Stimulated activated CD4-positive, alpha-beta T cell treated with anti-CD3 and anti-CD28 coated beads, TNF-alpha, amount 100 ng/mL, for 48 hours (primary cell): ENCODE results near the gene GLDC.
"Not testable (repeated sequence)": the region's sequence is repeated elsewhere in the genome, so short reads cannot be mapped to it uniquely, and the experiment has no call there.

Experiments
- DNase-seq, 3 donors: peaks; one replicate each; pipeline ENCODE4 v3.0.0-alpha.2; 2020; ENCODE audit warnings: low read depth in 3 of 3

Gene GLDC

DNA sequence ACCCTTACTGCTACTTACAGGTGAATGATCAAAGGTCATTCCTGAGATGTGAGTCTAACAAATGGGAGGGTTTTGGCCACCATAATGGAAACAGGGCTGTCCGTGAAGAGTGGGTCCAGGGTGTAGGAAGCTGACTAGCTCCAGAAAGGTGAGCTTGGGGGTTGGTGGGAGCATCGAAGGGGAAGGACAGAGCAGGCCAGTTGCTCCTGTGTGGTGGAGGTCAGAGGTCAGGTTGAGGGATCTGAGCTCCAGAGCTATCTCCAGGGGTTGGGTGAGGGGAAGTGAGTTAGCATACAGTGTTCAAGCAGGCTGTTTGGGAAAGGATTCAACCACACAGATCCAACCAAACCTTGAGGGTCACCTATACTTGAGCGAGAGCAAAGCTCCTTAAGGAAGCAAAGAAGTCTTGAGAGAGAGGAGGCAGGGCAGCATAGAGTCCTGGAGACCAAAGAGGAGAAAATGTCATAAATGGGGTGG, 18.7 kb upstream of the GLDC start:
- no peak for DNase-seq

DNA sequence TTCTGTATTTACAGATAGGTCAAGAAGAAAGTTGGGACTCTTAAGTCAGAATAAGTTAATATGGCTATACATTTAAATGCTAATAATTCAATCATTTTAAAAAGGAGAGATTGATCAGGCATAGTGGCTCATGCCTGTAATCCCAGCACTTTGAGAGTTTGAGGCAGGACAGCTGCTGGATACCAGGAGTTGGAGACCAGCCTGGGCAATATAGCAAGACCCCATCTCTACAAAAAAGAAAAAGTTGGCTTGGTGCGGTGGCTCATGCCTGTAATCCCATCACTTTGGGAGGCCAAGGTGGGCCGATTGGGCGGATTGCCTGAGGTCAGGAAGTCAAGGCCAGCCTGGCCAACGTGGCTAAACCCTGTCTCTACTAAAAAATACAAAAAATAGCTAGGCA, 15.0 kb upstream of the GLDC start:
- no peak for DNase-seq

DNA sequence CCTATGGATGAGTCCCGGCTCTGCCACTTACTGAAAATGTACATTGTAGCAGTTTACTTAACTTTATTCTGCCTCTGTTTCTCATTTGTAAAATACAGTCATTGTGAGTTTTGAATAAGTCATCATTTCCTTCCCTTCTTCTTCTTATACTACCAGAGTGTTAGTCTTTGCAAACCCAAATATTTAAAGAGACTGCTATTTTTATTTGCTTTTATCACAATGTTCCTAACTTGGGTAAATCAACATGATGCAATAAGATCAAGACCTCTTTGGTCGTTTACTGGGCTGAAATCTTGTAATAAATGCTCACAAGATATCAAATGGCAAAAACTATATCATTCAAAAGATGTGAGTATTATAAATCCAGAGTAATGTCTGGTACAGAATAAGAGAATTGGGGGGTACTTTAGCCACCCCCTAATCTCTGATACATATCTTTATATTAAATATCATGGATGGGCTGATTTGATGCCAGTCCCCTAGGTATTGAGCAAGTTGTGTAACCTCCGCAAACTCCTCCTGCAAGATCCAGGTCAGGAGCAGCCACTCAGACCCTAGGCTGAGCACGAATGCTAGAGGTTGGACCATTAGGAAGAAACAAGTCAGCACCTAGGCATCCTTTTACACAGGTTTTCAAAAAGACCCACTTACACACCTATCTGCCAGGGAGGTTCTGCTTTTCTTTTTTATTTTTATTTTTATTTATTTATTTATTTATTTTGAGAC, 13.3 kb upstream of the GLDC start:
- no peak for DNase-seq

- DNase-seq = no peak
Observed at GRCh38 chr9:6656614-6657300, 11.2 kb upstream of the GLDC start.

DNA sequence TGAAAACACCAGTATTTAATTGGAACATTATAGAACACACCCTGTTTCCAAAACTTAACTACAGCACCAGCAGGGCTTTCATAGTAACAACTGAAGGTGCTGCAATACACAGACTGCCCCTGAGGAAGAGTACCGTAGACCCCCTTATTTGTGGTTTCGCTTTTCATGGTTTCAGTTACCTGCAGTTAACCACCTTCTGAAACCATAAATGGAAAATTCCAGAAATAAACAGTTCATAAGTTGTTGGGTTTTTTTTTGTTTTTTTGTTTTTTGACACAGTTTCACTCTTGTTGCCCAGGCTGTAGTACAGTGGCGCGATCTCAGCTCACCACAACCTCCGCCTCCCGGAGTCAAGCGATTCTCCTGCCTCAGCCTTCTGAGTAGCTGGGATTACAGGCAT, 9.5 kb upstream of the GLDC start:
- no peak for DNase-seq

- DNase-seq = peak in 1 of 3 donors; percentile 25
Observed at GRCh38 chr9:6646293-6646636, 736 bp upstream of the GLDC start.

DNA sequence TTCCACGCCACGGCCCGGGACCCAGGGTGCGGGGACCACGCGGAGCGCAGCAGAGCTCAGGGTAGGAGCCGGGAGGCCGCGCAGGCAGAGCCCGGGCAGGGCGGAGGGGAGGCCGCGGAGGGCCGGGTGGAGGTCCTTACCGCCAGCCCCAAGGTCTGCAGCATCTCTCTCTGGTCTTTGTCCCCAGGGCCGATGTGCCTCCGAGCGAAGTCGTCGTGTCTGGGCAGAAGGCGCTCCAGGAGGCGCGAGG, 499 bp downstream of the GLDC start:
- peak in 1 of 3 donors; percentile 14 for DNase-seq

DNA sequence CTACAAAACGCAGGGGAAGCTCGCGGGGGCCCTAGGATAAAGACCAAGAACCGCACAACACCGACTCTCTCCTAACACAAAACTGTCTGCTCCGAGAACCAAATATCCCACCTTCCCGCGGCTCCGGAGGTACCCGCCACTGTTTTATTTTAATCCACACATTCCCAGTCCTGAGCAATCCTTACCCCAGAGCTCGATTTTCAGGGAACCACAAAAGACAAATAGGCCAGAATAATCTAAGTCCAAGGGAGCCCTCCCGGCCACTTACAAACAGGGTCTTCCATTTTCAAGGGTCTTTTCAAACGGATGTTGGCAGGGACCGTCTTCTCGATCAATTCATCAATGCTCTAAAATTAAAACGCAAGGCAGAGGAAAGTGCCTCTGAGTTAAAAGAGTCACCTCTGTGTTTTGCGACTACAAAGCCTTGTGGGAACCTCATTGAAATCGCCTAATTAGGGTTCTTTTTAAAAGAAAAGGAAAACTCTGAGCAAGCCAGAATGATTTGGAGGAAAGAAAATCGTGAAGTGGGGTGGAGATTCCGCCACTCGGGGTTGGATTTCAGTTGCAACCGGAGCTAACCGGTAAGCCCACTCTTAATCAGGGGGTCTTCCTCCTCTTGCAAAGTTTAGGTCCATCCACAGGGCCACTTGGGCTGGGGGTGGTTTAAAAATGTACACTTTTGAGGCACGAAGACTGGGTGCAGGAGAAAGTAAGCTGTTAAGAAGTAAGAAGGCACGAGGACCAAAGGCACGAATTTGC, 1.0 kb downstream of the GLDC start:
- no peak for DNase-seq

GRCh38 chr9:6641961-6642360, 3.6 kb downstream of the GLDC start:
- no peak for DNase-seq

- no peak for DNase-seq
Observed at GRCh38 chr9:6641561-6641960, 4.0 kb downstream of the GLDC start.

GRCh38 chr9:6641056-6641455, 4.5 kb downstream of the GLDC start:
- no peak for DNase-seq

GRCh38 chr9:6640268-6641051, 5.1 kb downstream of the GLDC start:
- DNase-seq = no peak

GRCh38 chr9:6639622-6640021, 5.9 kb downstream of the GLDC start:
- DNase-seq = no peak

- DNase-seq = no peak
Observed at GRCh38 chr9:6634444-6634843, 11.1 kb downstream of the GLDC start.

- no peak for DNase-seq
Observed at GRCh38 chr9:6633378-6633777, 12.2 kb downstream of the GLDC start.

DNA sequence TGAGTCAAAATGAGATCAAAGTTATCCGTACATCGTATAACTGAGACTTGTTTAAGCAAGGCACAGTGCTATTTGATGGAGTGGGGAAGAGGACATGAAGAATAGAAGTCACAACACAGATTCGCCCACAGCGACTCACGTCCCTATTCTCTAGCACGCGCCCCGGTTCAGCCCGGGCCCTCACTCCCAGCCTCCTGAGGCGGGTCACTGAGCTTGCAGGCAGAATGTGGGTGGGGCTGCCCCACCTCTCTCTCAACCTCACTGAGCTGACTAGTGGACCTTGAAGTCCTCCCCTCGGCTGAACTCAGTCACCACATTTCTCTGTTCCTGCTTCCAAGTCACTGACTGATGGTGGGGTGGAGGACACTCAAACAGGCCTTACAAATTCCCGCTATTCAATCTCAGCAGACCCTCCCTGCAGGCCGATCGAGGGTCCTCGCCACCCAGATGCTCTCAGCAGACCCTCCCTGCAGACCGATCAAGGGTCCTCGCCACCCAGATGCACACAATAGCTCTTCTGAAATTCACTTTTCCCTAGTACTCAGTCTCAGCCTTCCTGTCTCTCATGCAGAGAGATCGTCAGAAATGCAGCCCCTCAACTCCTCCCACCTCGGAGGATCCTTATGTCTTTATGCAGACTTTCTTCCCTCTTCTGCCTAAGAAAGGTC, 12.9 kb downstream of the GLDC start:
- DNase-seq = no peak

DNA sequence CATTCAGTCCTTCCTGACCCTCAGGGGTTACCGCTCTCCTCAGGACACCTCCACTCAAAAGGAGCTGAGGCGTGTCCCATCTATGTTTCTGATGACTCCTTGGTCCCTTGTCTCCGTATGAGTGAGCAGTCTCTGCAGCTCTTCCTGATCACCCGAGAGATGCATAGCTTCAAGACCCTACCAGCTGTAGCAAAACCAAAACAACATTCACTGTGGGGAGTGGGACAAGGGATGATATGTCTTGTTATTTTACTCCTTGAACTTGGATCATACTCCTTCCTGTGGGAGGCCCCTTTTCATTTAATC, 14.4 kb downstream of the GLDC start:
- no peak for DNase-seq

- DNase-seq = no peak
Observed at GRCh38 chr9:6630502-6631206, 14.9 kb downstream of the GLDC start.

GRCh38 chr9:6628704-6629103, 16.8 kb downstream of the GLDC start:
- no peak for DNase-seq

DNA sequence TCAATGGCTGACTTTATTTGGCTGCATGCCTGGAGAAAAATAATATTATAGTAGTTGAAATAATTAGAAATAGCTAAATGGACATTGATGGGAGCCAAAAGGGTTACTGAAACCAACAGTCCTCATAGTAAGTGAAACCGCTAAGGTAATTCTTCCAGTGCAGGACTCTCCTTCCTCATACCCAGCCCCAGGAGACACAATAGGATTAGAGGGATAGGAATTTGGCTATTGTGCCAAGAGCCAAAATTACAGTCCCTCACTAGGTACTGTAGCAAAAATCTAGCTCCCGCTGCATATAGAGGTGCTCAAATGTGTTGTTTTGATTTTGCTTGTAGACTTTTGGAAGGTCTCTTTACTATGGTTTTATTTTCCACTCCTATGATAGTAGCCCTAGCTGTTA, 20.2 kb downstream of the GLDC start:
- DNase-seq = no peak

DNA sequence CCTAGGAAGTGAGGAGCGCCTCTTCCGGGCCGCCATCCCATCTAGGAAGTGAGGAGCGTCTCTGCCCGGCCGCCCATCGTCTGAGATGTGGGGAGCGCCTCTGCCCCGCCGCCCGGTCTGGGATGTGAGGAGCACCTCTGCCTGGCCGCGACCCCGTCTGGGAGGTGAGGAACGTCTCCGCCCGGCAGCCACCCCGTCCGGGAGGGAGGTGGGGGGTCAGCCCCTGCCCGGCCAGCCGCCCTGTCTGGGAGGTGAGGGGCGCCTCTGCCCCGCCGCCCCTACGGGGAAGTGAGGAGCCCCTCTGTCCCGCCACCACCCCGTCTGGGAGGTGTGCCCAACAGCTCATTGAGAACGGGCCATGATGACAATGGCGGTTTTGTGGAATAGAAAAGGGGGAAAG, 22.7 kb downstream of the GLDC start:
- DNase-seq = not testable (repeated sequence)
